ENCODE measurements around the gene LYPD3.
"Not testable (repeated sequence)": the region's sequence is repeated elsewhere in the genome, so short reads cannot be mapped to it uniquely, and the experiment has no call there.

DNA sequence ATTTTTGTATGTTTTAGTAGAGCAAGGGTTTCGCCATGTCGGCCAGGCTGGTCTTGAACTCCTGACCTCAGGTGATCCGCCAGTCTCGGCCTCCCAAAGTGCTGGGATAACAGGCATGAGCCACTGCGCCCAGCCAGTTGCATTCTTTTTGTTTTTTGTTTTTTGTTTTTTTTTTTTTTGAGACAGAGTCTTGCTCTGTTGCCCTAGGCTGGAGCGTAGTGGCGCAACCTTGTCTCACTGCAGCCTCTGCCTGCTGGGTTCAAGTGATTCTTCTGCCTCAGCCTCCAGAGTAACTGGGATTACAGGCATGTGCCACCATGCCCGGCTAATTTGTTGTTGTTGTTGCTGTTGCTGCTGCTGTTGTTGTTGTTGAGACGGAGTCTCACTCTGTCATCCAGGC is 21.3 kb downstream of the LYPD3 start:
- not testable (repeated sequence) for TF ChIP-seq ZNF384, NFRKB, FOXA1, FOXK2, SP1, ARNT (IDR thresholded peaks at IDR 0.05)

Data from HEK293T (cell line).